Forelimb muscle (tissue), 1 donor: ENCODE results near the gene STK4. TPM values are rescaled to one million over a fixed set of nuclear protein-coding genes. Genes with fewer than 3 reads are reported as not detected.
A peak's percentile ranks its signal among the peaks of the same experiment; 100 is the strongest.
"Not testable (repeated sequence)": the region's sequence is repeated elsewhere in the genome, so short reads cannot be mapped to it uniquely, and the experiment has no call there.

Source experiments
- DNase-seq: peaks from one replicate; pipeline ENCODE4 v3.0.0-alpha.2; 2013; ENCODE audit warnings: low read depth
- polyA plus RNA-seq: library from polyadenylated mRNA; unstranded; fragments of 120-200 nt; gene quantifications from one replicate; pipeline ENCODE4 v1.2.1, GENCODE V29; 2013; ENCODE audit not compliant: insufficient read length

The STK4 gene
- polyA plus RNA-seq, 1 donor = 9.3 TPM

- no peak for DNase-seq
Observed at GRCh38 chr20:44983093-44983674, 16.9 kb downstream of the STK4 start.

GRCh38 chr20:44988631-44989171, 22.4 kb downstream of the STK4 start:
- DNase-seq = no peak

GRCh38 chr20:44990425-44990824, 24.1 kb downstream of the STK4 start:
- no peak for DNase-seq

- no peak for DNase-seq
Observed at GRCh38 chr20:44990957-44991356, 24.6 kb downstream of the STK4 start.

GRCh38 chr20:44993343-44993742, 27.0 kb downstream of the STK4 start:
- DNase-seq = no peak

GRCh38 chr20:44997171-44997570, 30.9 kb downstream of the STK4 start:
- no peak for DNase-seq

- no peak for DNase-seq
Observed at GRCh38 chr20:44997668-44998067, 31.4 kb downstream of the STK4 start.

GRCh38 chr20:45008521-45009049, 42.3 kb downstream of the STK4 start:
- DNase-seq = no peak

- no peak for DNase-seq
Observed at GRCh38 chr20:45010399-45010828, 44.1 kb downstream of the STK4 start.

GRCh38 chr20:45011108-45011526, 44.8 kb downstream of the STK4 start:
- peak; percentile 25 for DNase-seq

GRCh38 chr20:45012682-45013302, 46.5 kb downstream of the STK4 start:
- no peak for DNase-seq

GRCh38 chr20:45014131-45014530, 47.8 kb downstream of the STK4 start:
- not testable (repeated sequence) for DNase-seq

- DNase-seq = no peak
Observed at GRCh38 chr20:45014671-45015415, 48.5 kb downstream of the STK4 start.

GRCh38 chr20:45016089-45016671, 49.9 kb downstream of the STK4 start:
- no peak for DNase-seq

GRCh38 chr20:45017281-45017680, 51.0 kb downstream of the STK4 start:
- no peak for DNase-seq

GRCh38 chr20:45017857-45018256, 51.5 kb downstream of the STK4 start:
- no peak for DNase-seq

GRCh38 chr20:45019027-45019761, 52.9 kb downstream of the STK4 start:
- DNase-seq = no peak

GRCh38 chr20:45019762-45020123, 53.4 kb downstream of the STK4 start:
- DNase-seq = no peak

- no peak for DNase-seq
Observed at GRCh38 chr20:45020236-45020886, 54.0 kb downstream of the STK4 start.

- DNase-seq = no peak
Observed at GRCh38 chr20:45021631-45022030, 55.3 kb downstream of the STK4 start.

GRCh38 chr20:45023140-45023539, 56.8 kb downstream of the STK4 start:
- not testable (repeated sequence) for DNase-seq
